OCI-LY1 (cell line): ENCODE results near the gene FEM1C.
"Not testable (repeated sequence)": the region's sequence is repeated elsewhere in the genome, so short reads cannot be mapped to it uniquely, and the experiment has no call there.

Experiments used
- H2AFZ ChIP-seq: fragments of 200-600 bp; sonication (generic), shearing (Covaris generic); 2 replicates; pipeline ENCODE4 v1.6.0; 2014; ENCODE audit warnings: antibody characterized with exemption, mild to moderate bottlenecking, low read length
- H3F3A ChIP-seq: fragments of 200-600 bp; sonication (generic), shearing (Covaris generic); 2 replicates; pipeline ENCODE4 v1.6.0; 2014; ENCODE audit warnings: mild to moderate bottlenecking, antibody characterized with exemption, low read length, moderate library complexity; ENCODE audit not compliant: insufficient read depth
- H3K27ac ChIP-seq: fragments of 200-600 bp; sonication (generic); 2 replicates; pipeline ENCODE4 v1.5.1; 2014; ENCODE audit warnings: low read length, mixed run types, mild to moderate bottlenecking, low read depth; ENCODE audit not compliant: poor library complexity, severe bottlenecking
- H3K27me3 ChIP-seq: fragments of 200-600 bp; sonication (generic); 2 replicates; pipeline ENCODE4 v1.6.0; 2014; ENCODE audit warnings: antibody characterized with exemption, mild to moderate bottlenecking, low read length, moderate library complexity; ENCODE audit not compliant: insufficient read depth
- H3K36me3 ChIP-seq: fragments of 200-600 bp; sonication (generic); 2 replicates; pipeline ENCODE4 v1.6.1; 2014; ENCODE audit warnings: mild to moderate bottlenecking, antibody characterized with exemption, low read length, moderate library complexity, mixed read lengths; ENCODE audit not compliant: insufficient read depth
- H3K4me1 ChIP-seq: fragments of 200-600 bp; sonication (generic); 2 replicates; pipeline ENCODE4 v1.5.1; 2014; ENCODE audit warnings: mild to moderate bottlenecking, low read length, moderate library complexity; ENCODE audit not compliant: insufficient read depth, severe bottlenecking
- H3K4me2 ChIP-seq: fragments of 200-600 bp; sonication (generic), shearing (Covaris generic); 2 replicates; pipeline ENCODE4 v1.6.1; 2014; ENCODE audit warnings: low read length
- H3K4me3 ChIP-seq: fragments of 200-600 bp; sonication (generic); 2 replicates; pipeline ENCODE4 v1.5.1; 2014; ENCODE audit warnings: low read length, low read depth, mild to moderate bottlenecking, mixed read lengths; ENCODE audit not compliant: poor library complexity, severe bottlenecking
- H3K79me2 ChIP-seq: fragments of 200-600 bp; shearing (Covaris generic); 2 replicates; pipeline ENCODE4 v1.6.1; 2016; ENCODE audit warnings: mixed run types, low read length, mixed read lengths; ENCODE audit not compliant: insufficient read depth
- H3K9ac ChIP-seq: fragments of 200-600 bp; sonication (generic), shearing (Covaris generic); 2 replicates; pipeline ENCODE4 v1.6.1; 2014; ENCODE audit warnings: mild to moderate bottlenecking, low read length, mixed read lengths
- H3K9me2 ChIP-seq: fragments of 200-600 bp; sonication (generic), shearing (Covaris generic); 2 replicates; pipeline ENCODE4 v1.6.1; 2014; ENCODE audit warnings: low read depth, mild to moderate bottlenecking, low read length, mixed read lengths
- H3K9me3 ChIP-seq: fragments of 200-600 bp; shearing (Covaris generic); 2 replicates; pipeline ENCODE4 v1.6.1; 2014; ENCODE audit warnings: low read length, mixed read lengths
- H4K20me1 ChIP-seq: fragments of 200-600 bp; sonication (generic), shearing (Covaris generic); 2 replicates; pipeline ENCODE4 v1.6.0; 2016; ENCODE audit warnings: mild to moderate bottlenecking, low read length; ENCODE audit not compliant: insufficient read depth
- EZH2 ChIP-seq: fragments of 200-600 bp; sonication (generic), shearing (Covaris generic); IDR thresholded peaks from 2 replicates; pipeline ENCODE4 v1.8.0; 2017; ENCODE audit warnings: borderline replicate concordance, mixed run types, mild to moderate bottlenecking, antibody characterized with exemption, low read length, moderate library complexity, mixed read lengths
- TF ChIP-seq, protein P1 (sequence below): fragments of 200-600 bp; sonication (generic), shearing (Covaris generic); IDR thresholded peaks from 2 replicates; pipeline ENCODE4 v1.5.1; 2017; ENCODE audit warnings: mild to moderate bottlenecking, antibody characterized with exemption, low read length, moderate library complexity, mixed read lengths

The FEM1C gene

DNA sequence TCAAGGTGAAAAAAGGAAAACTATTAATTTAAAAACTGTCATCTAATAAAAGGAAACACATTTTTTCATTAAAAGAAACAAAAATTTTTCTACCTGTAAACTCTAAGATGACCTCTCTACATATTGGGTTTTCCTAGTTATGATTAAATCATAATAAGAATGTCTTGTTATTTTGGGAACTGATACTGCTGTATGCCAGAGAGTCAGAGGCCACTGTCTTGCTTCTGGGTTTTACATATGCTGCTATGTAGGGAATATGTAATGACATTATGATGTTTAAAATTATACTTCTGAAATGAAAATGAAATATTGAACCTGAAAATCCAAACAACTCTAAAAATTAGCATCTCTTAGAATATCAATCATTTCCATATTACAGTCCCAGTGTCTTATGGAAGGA is 63.7 kb downstream of the FEM1C start:
- Histone ChIP-seq H4K20me1 (no peaks in the 10 kb centered on the region), H3K9me3 (no peaks in the 10 kb centered on the region), H3K4me3 (no peak overlapping the region), H3K9ac (no peak overlapping the region), H3K4me2 (no peak overlapping the region), H3K27me3 (no peaks in the 10 kb centered on the region), H2AFZ (no peak overlapping the region), H3K79me2 (no peaks in the 10 kb centered on the region), H3K9me2 (no peaks in the 10 kb centered on the region), H3K36me3 (no peaks in the 10 kb centered on the region), H3F3A (no peaks in the 10 kb centered on the region), H3K4me1 (no peaks in the 10 kb centered on the region), H3K27ac (no peak overlapping the region)
- TF ChIP-seq EZH2, result no peak
- TF ChIP-seq, protein P1, sequence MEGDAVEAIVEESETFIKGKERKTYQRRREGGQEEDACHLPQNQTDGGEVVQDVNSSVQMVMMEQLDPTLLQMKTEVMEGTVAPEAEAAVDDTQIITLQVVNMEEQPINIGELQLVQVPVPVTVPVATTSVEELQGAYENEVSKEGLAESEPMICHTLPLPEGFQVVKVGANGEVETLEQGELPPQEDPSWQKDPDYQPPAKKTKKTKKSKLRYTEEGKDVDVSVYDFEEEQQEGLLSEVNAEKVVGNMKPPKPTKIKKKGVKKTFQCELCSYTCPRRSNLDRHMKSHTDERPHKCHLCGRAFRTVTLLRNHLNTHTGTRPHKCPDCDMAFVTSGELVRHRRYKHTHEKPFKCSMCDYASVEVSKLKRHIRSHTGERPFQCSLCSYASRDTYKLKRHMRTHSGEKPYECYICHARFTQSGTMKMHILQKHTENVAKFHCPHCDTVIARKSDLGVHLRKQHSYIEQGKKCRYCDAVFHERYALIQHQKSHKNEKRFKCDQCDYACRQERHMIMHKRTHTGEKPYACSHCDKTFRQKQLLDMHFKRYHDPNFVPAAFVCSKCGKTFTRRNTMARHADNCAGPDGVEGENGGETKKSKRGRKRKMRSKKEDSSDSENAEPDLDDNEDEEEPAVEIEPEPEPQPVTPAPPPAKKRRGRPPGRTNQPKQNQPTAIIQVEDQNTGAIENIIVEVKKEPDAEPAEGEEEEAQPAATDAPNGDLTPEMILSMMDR, result no peak

GRCh38 chr5:115480271-115480670 is 64.3 kb downstream of the FEM1C start:
- Histone ChIP-seq H3K9me2 (no peaks in the 10 kb centered on the region), H3K79me2 (no peaks in the 10 kb centered on the region), H3F3A (no peaks in the 10 kb centered on the region), H3K27ac (no peak overlapping the region), H3K9ac (no peak overlapping the region), H3K4me1 (no peaks in the 10 kb centered on the region), H4K20me1 (no peaks in the 10 kb centered on the region), H3K36me3 (no peaks in the 10 kb centered on the region), H2AFZ (no peak overlapping the region), H3K4me2 (no peak overlapping the region), H3K27me3 (no peaks in the 10 kb centered on the region), H3K4me3 (no peak overlapping the region), H3K9me3 (no peaks in the 10 kb centered on the region)
- TF ChIP-seq EZH2, result no peak
- TF ChIP-seq, protein P1, result no peak

GRCh38 chr5:115479166-115479873 is 65.3 kb downstream of the FEM1C start:
- not testable (repeated sequence) for H3K9me3 ChIP-seq, H3K27ac ChIP-seq, H3K27me3 ChIP-seq, H4K20me1 ChIP-seq, H3K4me2 ChIP-seq, H2AFZ ChIP-seq, H3F3A ChIP-seq, H3K4me1 ChIP-seq, H3K9me2 ChIP-seq, H3K36me3 ChIP-seq, H3K9ac ChIP-seq, H3K4me3 ChIP-seq, H3K79me2 ChIP-seq

- Histone ChIP-seq H4K20me1 (no peaks in the 10 kb centered on the region), H3K27me3 (no peaks in the 10 kb centered on the region), H3K4me2 (no peak overlapping the region), H3F3A (no peaks in the 10 kb centered on the region), H2AFZ (no peak overlapping the region), H3K4me1 (no peaks in the 10 kb centered on the region), H3K9ac (no peak overlapping the region), H3K36me3 (no peaks in the 10 kb centered on the region), H3K9me3 (no peaks in the 10 kb centered on the region), H3K9me2 (no peaks in the 10 kb centered on the region), H3K4me3 (no peak overlapping the region), H3K79me2 (no peaks in the 10 kb centered on the region), H3K27ac (no peak overlapping the region)
- TF ChIP-seq, protein P1, result no peak
- no peak for TF ChIP-seq EZH2
Measured at GRCh38 chr5:115478281-115478680, 66.3 kb downstream of the FEM1C start.
